CD4-positive, alpha-beta T cell treated with Interleukin-10 for 1 hour (primary cell): ENCODE results near the gene PHF20.
"Not testable (repeated sequence)": the region's sequence is repeated elsewhere in the genome, so short reads cannot be mapped to it uniquely, and the experiment has no call there.

Source experiments
- DNase-seq: peaks from one replicate; pipeline ENCODE4 v3.0.0-alpha.2; 2020

The PHF20 gene

DNA sequence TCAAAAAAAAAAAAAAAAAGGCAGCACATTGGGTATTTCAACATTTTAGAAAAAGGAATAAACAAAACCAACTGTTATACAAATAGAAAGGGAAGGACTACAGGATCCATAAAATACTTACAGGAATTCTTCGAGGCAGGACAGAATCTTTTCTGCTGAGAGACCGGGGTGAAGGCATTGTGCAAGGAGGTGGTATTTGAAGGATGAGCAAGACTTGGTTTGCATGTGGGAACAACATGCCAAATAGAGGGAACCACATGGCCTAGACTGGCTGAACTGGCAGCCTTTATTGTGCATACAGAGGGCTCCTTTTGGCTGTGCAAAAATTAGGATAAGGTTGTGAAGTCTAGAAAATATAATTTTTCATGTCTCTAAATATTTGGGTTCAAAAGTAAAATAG, 119.6 kb downstream of the PHF20 start:
- no peak for DNase-seq

GRCh38 chr20:35892871-35893270, 121.1 kb downstream of the PHF20 start:
- no peak for DNase-seq

DNA sequence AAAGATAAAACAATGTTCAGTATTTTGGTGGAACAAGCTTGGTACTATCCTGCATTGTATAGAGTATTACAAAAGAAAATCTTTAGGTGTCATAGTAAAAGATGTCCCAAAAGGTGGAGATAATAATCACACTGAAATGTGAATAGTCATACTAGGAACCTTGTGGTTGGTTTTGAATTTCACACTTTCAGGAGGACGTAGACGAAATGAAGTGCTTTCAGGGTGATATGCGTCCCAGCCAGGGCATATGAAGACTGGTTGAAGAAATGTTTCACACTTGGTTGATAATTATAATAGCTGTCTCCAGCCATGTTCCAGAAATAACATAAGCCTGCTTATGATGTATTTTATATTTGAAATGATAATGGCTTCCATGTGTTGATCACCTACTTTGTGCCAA, 122.1 kb downstream of the PHF20 start:
- DNase-seq, result no peak

GRCh38 chr20:35895516-35895915, 123.7 kb downstream of the PHF20 start:
- not testable (repeated sequence) for DNase-seq

- no peak for DNase-seq
Observed at GRCh38 chr20:35899064-35899463, 127.2 kb downstream of the PHF20 start.

DNA sequence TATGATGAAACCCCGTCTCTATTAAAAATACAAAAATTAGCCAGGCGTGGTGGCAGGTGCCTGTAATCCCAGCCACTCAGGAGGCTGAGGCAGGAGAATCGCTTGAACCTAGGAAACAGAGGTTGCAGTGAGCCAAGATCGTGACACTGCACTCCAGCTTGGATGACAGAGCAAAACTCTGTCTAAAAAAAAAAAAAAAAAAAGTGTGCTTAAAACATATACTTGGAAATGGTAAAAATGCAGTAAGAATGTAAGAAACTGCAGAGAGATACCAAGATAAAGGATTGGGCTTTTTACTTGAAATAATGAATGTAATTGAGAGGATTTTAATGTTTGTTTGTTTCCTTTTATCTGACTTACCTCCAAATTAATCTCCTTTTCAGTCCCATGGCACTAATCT, 129.4 kb downstream of the PHF20 start:
- not testable (repeated sequence) for DNase-seq

DNA sequence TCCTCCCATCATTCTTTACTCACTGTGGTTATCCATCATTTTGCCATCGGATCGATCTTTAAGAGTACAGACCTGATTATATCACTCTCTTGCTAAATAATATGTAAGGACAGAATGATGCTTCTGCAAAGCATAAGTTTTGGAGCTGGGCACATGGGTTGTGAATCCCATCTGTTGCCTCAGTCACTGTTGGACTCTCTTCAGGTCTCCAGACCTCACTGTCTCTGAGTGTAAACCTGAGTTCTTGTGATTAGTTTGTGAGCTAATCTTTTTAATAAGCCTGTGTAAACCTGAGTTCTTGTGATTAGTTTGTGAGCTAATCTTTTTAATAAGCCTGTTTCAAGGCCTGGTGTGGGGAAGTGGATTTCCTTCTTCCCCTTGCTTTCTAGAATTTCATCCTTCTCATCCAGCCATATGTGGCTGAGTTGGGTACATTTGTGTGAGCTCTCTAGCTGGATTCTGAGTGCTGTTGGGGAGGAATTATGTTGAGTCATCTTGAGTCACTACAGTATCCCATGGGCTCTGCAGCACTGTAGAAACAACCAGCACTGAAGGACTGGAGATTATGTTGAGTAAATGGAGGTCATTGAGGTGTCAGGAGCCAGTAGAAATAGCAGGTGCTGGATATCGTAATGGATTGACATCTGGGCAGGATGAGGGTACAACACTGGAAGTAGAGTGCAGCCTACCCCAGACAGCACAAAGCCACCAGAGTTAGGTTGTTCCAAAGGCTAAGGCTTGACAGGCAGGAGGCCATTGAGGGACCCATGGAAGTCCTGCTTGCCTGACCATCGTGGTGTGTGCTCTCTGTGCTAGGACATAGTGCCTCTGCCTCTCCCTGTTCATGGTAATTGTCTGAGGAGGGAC, 130.1 kb downstream of the PHF20 start:
- no peak for DNase-seq

DNA sequence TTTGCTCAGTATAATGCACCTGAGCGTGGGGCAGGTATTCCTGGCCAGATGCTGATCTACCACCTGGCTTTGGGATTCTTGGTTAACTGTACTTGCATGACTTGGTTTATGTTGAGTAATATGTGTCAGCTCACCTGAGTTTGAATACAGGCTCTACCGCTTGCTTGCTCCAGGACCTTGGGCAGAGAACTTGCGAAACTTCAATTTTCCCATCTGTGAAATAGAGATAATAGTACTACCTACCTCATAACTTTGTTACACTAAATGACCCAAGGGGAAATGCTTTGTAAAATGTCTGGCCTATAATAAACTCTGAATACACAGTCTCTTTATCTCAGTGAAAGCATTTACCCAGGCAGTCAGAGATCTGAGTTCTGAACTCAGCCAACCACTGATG, 130.7 kb downstream of the PHF20 start:
- DNase-seq, result no peak

GRCh38 chr20:35903843-35904242, 132.0 kb downstream of the PHF20 start:
- DNase-seq, result no peak

DNA sequence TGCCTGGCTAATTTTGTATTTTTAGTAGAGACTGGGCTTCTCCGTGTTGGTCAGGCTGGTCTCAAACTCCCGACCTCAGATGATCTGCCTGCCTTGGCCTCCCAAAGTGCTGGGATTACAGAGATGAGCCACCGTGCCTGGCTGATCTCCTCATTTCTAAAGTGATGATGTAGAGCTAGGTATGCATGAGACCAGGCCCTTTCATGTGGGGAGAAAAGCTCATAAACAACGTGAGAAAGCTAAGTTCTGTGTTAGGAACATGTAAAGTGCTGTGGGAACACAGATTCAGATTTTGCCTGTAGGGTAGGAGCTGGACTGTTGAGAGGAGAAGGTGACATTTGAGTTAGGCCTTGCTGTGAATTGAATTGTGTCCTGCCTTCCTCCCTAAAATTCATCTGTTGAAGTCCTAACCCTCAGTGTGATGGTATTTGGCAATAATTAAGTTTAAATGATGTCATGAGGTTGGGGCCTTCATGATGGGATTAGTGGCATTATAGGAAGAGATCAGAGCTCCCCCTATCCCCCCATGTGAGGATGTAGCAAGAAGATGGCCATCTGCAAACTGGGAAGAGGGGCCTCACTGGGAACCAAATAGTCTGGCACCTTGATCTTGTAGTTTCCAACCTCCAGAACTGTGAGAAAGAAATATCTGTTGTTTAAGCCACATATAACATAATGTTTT, 133.3 kb downstream of the PHF20 start:
- DNase-seq, result no peak

DNA sequence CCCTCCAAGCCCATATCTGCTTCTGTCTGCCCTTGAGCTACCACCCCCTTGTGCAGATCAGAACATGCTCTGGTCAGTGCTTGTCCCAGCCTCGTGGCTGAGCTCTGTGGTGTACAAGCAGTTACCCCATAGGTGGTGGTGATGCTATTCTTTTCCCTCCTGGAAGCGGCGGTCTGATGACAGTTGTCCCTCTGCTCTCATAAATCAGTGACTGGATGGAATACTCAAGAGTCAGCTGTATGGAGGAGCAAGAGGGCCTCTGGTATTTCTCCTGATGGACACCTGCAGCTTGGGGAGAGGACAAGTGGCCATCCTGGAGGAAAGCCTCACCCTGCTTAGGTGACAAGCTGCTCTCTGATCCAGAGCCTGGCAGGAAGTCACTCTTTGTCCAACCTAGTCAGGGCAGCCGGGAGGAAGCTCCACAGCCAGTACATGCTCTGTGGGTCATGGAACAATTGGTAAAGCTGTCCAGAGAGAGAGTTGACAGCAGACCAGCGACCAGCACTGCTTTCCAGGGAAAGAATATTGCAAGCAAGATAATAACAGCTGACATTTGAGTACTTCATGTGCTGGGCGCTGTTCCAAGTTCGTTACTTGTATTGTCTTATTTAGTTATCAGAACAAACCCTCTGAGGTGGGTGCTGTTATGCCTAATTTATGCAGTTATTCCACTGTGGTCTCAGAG, 135.3 kb downstream of the PHF20 start:
- no peak for DNase-seq

- DNase-seq, result no peak
Observed at GRCh38 chr20:35908007-35908406, 136.2 kb downstream of the PHF20 start.

DNA sequence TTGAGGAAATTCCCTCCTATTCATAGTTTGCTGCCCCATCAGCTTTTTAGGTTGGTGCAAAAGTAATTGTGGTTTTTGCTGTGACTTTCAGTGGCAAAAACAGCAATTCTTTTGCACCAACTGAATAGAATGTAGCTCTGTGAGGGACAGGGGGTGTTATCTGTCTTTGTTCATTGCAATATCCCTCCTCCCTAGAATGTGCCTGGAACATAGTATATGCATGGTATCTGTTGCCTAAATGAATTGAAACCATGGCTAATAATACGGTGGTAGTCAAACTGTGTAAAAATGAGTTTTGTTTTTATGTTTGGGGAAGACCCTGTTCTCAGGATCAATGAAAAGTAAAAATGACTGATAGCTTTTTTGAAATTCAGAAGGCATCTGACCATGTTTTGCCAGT, 137.4 kb downstream of the PHF20 start:
- DNase-seq, result no peak

DNA sequence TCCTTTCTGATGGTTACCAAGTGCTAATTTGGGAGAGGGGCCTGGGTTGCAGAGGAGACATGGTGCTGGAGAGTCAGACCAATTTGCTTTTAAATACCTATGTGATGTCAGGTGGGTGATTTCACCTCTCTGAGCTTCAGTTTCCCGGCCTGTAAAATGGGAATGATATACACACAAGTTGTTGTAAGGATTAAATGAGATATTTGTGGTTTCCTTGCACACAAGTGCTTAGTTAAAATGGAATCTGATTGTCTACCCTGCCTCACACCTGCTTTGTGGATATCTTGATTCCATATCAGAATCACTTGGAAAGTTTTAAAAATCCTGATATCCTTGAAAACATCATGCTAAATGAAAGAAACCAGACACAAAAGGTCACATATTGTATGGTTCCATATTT, 138.0 kb downstream of the PHF20 start:
- no peak for DNase-seq

DNA sequence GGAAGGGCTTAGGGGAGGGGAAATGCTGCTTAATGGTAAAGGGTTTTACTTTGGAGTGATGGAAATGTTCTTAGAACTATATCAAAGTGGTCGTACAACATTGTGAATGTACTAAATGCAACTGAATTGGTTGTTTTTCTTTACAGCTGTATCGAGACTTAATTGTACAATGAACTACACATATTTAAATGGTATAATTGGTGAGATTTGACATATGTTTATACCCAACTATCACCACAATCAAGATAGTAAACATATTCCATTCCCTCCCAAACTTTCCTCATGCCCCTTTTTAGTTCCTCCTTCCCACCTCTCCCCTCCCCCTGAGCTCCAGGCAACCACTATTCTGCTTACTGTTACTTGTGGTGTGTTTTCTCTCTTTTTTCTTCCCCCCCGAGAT, 138.4 kb downstream of the PHF20 start:
- DNase-seq, result no peak

- DNase-seq, result no peak
Observed at GRCh38 chr20:35912881-35913280, 141.1 kb downstream of the PHF20 start.

GRCh38 chr20:35917077-35917476, 145.3 kb downstream of the PHF20 start:
- DNase-seq, result no peak

DNA sequence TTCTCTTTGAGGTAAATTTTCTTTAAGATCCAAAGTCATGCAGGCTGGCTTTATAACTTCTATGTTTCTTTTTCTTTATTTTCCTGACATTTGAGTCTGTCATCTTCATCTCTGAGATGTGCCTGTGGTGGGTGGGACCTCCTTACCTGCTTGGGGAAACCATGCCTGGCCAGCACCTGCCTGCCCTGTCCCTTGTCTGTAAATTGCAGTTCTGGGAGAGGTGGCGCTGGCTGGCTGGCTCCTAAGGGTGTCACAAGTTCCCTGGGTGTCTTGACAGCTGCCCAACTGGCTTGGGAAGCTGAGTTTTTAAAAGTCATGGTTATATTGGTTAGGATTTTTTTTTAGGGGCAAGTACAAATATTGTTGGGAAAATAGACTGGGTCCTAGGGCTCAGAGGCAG, 146.2 kb downstream of the PHF20 start:
- DNase-seq, result no peak

- DNase-seq, result no peak
Observed at GRCh38 chr20:35920523-35920922, 148.7 kb downstream of the PHF20 start.

- DNase-seq, result no peak
Observed at GRCh38 chr20:35929301-35929700, 157.5 kb downstream of the PHF20 start.

- DNase-seq, result no peak
Observed at GRCh38 chr20:35934050-35934449, 162.2 kb downstream of the PHF20 start.

DNA sequence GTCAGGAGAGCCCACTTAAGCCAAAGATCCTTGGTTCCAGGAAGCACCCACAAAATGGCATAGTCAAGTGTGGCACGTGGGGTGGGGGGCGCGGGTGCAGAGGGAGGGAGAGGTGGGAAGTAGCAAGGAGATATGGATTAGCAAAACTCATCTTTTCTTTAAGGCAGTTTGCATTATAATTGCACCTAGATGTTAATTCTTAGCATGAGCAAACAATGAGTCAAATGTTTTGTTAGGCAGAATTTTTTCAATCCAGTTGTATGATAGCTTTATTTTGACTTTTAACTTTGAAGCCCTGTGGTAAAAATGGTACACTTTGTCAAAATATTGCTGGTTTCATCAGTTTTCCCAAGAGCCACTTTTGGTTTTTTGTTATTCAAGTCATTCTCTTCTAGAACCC, 167.4 kb downstream of the PHF20 start:
- DNase-seq, result no peak

- DNase-seq, result no peak
Observed at GRCh38 chr20:35941620-35942019, 169.8 kb downstream of the PHF20 start.

- no peak for DNase-seq
Observed at GRCh38 chr20:35942243-35942642, 170.4 kb downstream of the PHF20 start.
